H1 (cell line): ENCODE measurements around the gene RGS7BP. TPM values are rescaled to one million over a fixed set of nuclear protein-coding genes. Genes with fewer than 3 reads are reported as not detected.

Experiments
- CTCF ChIA-PET: fragments of 300-600 bp; sonication (Branson Sonifier 250); formaldehyde crosslinking; loops from one replicate; lab custom pipeline; 2021; ENCODE audit not compliant: partially characterized antibody; lab: Charles Lee
- POLR2A ChIA-PET: fragments of 300-600 bp; sonication (Branson Sonifier 250); formaldehyde crosslinking; loops from one replicate; lab custom pipeline; 2021; ENCODE audit warnings: inconsistent platforms; ENCODE audit not compliant: partially characterized antibody; lab: Charles Lee
- DNase-seq, 2 experiments: peaks; one replicate each; pipeline versions ENCODE4 v3.0.0 to v3.0.0-alpha.2; 2010 to 2022; ENCODE audit warnings: low spot score in 2 of 2, low read depth in 1 of 2, mixed read lengths in 1 of 2
- FAIRE-seq: peaks from 2 replicates; lab custom pipeline; 2011; peaks lifted over from hg19 to GRCh38; lab: Jason Lieb, UNC
- H2AFZ ChIP-seq: 2 replicates; pipeline ENCODE4 v1.8.1; 2012; ENCODE audit warnings: low read length, inconsistent platforms
- H2AK5ac ChIP-seq: 2 replicates; pipeline ENCODE4 v1.6.1; 2013; ENCODE audit warnings: low read depth, low read length
- H2BK120ac ChIP-seq: replicated peaks from 2 replicates; pipeline ENCODE3; 2013; ENCODE audit warnings: low read depth, low read length, inconsistent platforms
- H2BK12ac ChIP-seq: 2 replicates; pipeline ENCODE4 v1.6.1; 2013; ENCODE audit warnings: low read depth, low read length
- H2BK15ac ChIP-seq: 2 replicates; pipeline ENCODE4 v1.6.1; 2013; ENCODE audit warnings: low read length
- H2BK20ac ChIP-seq: 2 replicates; pipeline ENCODE4 v1.6.1; 2013; ENCODE audit warnings: low read length
- H2BK5ac ChIP-seq: 2 replicates; pipeline ENCODE4 v1.6.1; 2013; ENCODE audit warnings: low read depth, low read length
- H3K14ac ChIP-seq: 2 replicates; pipeline ENCODE4 v1.6.1; 2013; ENCODE audit warnings: inconsistent platforms; ENCODE audit not compliant: insufficient read length
- H3K18ac ChIP-seq: 2 replicates; pipeline ENCODE4 v1.6.1; 2013; ENCODE audit warnings: low read length; ENCODE audit errors: extremely low read depth
- H3K23ac ChIP-seq: 2 replicates; pipeline ENCODE4 v1.6.1; 2013; ENCODE audit warnings: inconsistent platforms; ENCODE audit not compliant: insufficient read length
- H3K23me2 ChIP-seq: 2 replicates; pipeline ENCODE4 v1.6.1; 2013; ENCODE audit warnings: low read depth, low read length
- H3K27ac ChIP-seq: 2 replicates; pipeline ENCODE4 v1.6.1; 2011; ENCODE audit warnings: low read depth, low read length, inconsistent platforms
- H3K27me3 ChIP-seq, 4 experiments: replicated peaks in 1 of 4; 1 replicate in 1 of 4; 2 replicates in 3 of 4; pipeline versions ENCODE4 v1.6.1 to v1.8.1; 2011 to 2013; ENCODE audit warnings: low read length in 3 of 4, mild to moderate bottlenecking in 3 of 4, inconsistent platforms in 2 of 4, mixed read lengths in 2 of 4, moderate library complexity in 1 of 4; ENCODE audit not compliant: control insufficient read depth in 3 of 4, insufficient read depth in 3 of 4; ENCODE audit errors: extremely low read depth in 1 of 4
- H3K36me3 ChIP-seq, 4 experiments: 2 replicates each; pipeline versions ENCODE4 v1.6.1 to v1.8.1; 2011 to 2013; ENCODE audit warnings: mild to moderate bottlenecking in 4 of 4, low read length in 3 of 4, moderate library complexity in 2 of 4, control low read depth in 1 of 4, inconsistent platforms in 1 of 4; ENCODE audit not compliant: insufficient read depth in 4 of 4, control insufficient read depth in 2 of 4
- H3K4ac ChIP-seq: replicated peaks from 2 replicates; pipeline ENCODE3; 2013; ENCODE audit warnings: low read length, low read depth, mixed read lengths, inconsistent platforms; ENCODE audit not compliant: insufficient read length
- H3K4me1 ChIP-seq, 4 experiments: replicated peaks in 1 of 4; 1 replicate in 1 of 4; 2 replicates in 3 of 4; pipeline versions ENCODE4 v1.6.1 to v1.8.1; 2011 to 2013; ENCODE audit warnings: low read length in 3 of 4, inconsistent platforms in 2 of 4, mixed read lengths in 1 of 4; ENCODE audit not compliant: insufficient read depth in 4 of 4, control insufficient read depth in 3 of 4
- H3K4me2 ChIP-seq, 2 experiments: 2 replicates each; pipeline versions ENCODE4 v1.6.1 to v1.8.1; 2011 to 2013; ENCODE audit warnings: low read depth in 2 of 2, low read length in 2 of 2, control low read depth in 1 of 2, inconsistent platforms in 1 of 2, mild to moderate bottlenecking in 1 of 2; ENCODE audit not compliant: insufficient read depth in 1 of 2
- H3K4me3 ChIP-seq, 4 experiments: fragments of 200-600, 300-600 bp in 1 of 4; sonication (generic), shearing (Covaris generic), sonication (Bioruptor Twin) in 1 of 4; 2 replicates each; pipeline versions ENCODE4 v1.5.1 to v1.8.1; 2011 to 2016; ENCODE audit warnings: low read length in 4 of 4, low read depth in 3 of 4, control low read depth in 2 of 4, inconsistent platforms in 2 of 4, mild to moderate bottlenecking in 2 of 4, mixed read lengths in 1 of 4, moderate library complexity in 1 of 4; ENCODE audit not compliant: insufficient read depth in 2 of 4; ENCODE audit errors: extremely low read depth in 1 of 4
- H3K56ac ChIP-seq: replicated peaks from 2 replicates; pipeline ENCODE3; 2013; ENCODE audit warnings: low read depth, mild to moderate bottlenecking, mixed read lengths, low read length, inconsistent platforms; ENCODE audit not compliant: insufficient read length
- H3K79me1 ChIP-seq: 2 replicates; pipeline ENCODE4 v1.6.1; 2013; ENCODE audit warnings: low read depth, low read length, control low read depth
- H3K79me2 ChIP-seq, 2 experiments: 2 replicates each; pipeline versions ENCODE4 v1.6.1 to v1.8.1; 2012 to 2013; ENCODE audit warnings: low read length in 2 of 2, mild to moderate bottlenecking in 2 of 2, inconsistent platforms in 1 of 2; ENCODE audit not compliant: insufficient read depth in 2 of 2, control insufficient read depth in 1 of 2
- H3K9ac ChIP-seq, 4 experiments: replicated peaks in 1 of 4; 1 replicate in 1 of 4; 2 replicates in 3 of 4; pipeline versions ENCODE4 v1.6.1 to v1.8.1; 2011 to 2013; ENCODE audit warnings: low read depth in 3 of 4, low read length in 3 of 4, control low read depth in 2 of 4, mild to moderate bottlenecking in 2 of 4, moderate library complexity in 2 of 4, inconsistent platforms in 1 of 4; ENCODE audit errors: extremely low read depth in 1 of 4
- H3K9me3 ChIP-seq, 2 experiments: 2 replicates each; pipeline versions ENCODE4 v1.6.1 to v1.8.1; 2012 to 2013; ENCODE audit warnings: mild to moderate bottlenecking in 2 of 2, moderate library complexity in 2 of 2, control low read depth in 1 of 2, inconsistent platforms in 1 of 2, low read depth in 1 of 2, low read length in 1 of 2, mixed read lengths in 1 of 2; ENCODE audit not compliant: insufficient read depth in 2 of 2
- H4K20me1 ChIP-seq, 2 experiments: replicated peaks in 1 of 2; 2 replicates each; pipeline versions ENCODE3 to v1.8.1; 2011 to 2013; ENCODE audit warnings: inconsistent platforms in 2 of 2, low read length in 2 of 2, mild to moderate bottlenecking in 1 of 2; ENCODE audit not compliant: insufficient read depth in 2 of 2, control insufficient read depth in 1 of 2
- H4K5ac ChIP-seq: 2 replicates; pipeline ENCODE4 v1.6.1; 2013; ENCODE audit warnings: low read length, low read depth, mixed read lengths, inconsistent platforms; ENCODE audit not compliant: insufficient read length
- H4K8ac ChIP-seq: 2 replicates; pipeline ENCODE4 v1.8.0; 2013; ENCODE audit warnings: mild to moderate bottlenecking, moderate library complexity, low read length, inconsistent platforms; ENCODE audit not compliant: insufficient read depth; ENCODE audit errors: extremely low read depth
- H4K91ac ChIP-seq: replicated peaks from 2 replicates; pipeline ENCODE3; 2013; ENCODE audit warnings: low read length, mixed read lengths, inconsistent platforms; ENCODE audit not compliant: insufficient read length
- ASH2L ChIP-seq: fragments of 200-600, 300-600 bp; sonication (generic); IDR thresholded peaks from one replicate; pipeline ENCODE4 v1.7.1; 2017; ENCODE audit warnings: low read length
- EP300 ChIP-seq, 2 experiments: IDR thresholded peaks; 1 replicate in 1 of 2; 2 replicates in 1 of 2; pipeline ENCODE4 v1.6.1; 2011 to 2012; ENCODE audit warnings: low read depth in 2 of 2, low read length in 2 of 2, mild to moderate bottlenecking in 2 of 2, borderline replicate concordance in 1 of 2, inconsistent platforms in 1 of 2, moderate library complexity in 1 of 2
- EZH2 ChIP-seq: fragments of 200-600 bp; sonication (generic); IDR thresholded peaks from 2 replicates; pipeline ENCODE4 v1.7.1; 2012; ENCODE audit warnings: low read depth, mild to moderate bottlenecking, moderate library complexity, low read length, inconsistent platforms; ENCODE audit not compliant: severe bottlenecking
- JUN ChIP-seq: IDR thresholded peaks from 2 replicates; pipeline ENCODE4 v1.6.1; 2011; ENCODE audit warnings: low read depth, mild to moderate bottlenecking, improper control_type of control experiment, low read length
- POLR2A ChIP-seq, 2 experiments: IDR thresholded peaks; 1 replicate in 1 of 2; 2 replicates in 1 of 2; pipeline ENCODE4 v1.6.1; 2011; ENCODE audit warnings: low read depth in 2 of 2, low read length in 2 of 2, mild to moderate bottlenecking in 2 of 2; ENCODE audit errors: control extremely low read depth in 1 of 2
- RFX5 ChIP-seq: IDR thresholded peaks from 2 replicates; pipeline ENCODE4 v1.6.1; 2011; ENCODE audit warnings: low read depth, low read length, improper control_type of control experiment, borderline replicate concordance
- SIRT6 ChIP-seq: IDR thresholded peaks from one replicate; pipeline ENCODE4 v1.7.1; 2012; ENCODE audit warnings: low read length, inconsistent platforms
- SP2 ChIP-seq: IDR thresholded peaks from 2 replicates; pipeline ENCODE4 v1.6.1; 2012; ENCODE audit warnings: mild to moderate bottlenecking, low read length, inconsistent platforms
- WGBS, 2 experiments: shearing (Covaris generic) in 1 of 2; methylation state at CpG; one replicate each; pipeline versions ENCODE4 v1.1.6 to v1.1.7; 2013 to 2015; ENCODE audit warnings: low lambda C conversion rate in 2 of 2, mixed read lengths in 2 of 2, inconsistent platforms in 1 of 2, low coverage in 1 of 2, missing lambda C conversion rate in 1 of 2; ENCODE audit not compliant: insufficient replicate concordance in 2 of 2, insufficient coverage in 1 of 2, insufficient read length in 1 of 2; ENCODE audit errors: extremely low coverage in 1 of 2, missing lambda C conversion rate in 1 of 2; 5-methylcytosine and 5-hydroxymethylcytosine counted together
- polyA plus RNA-seq, 7 experiments: library from polyadenylated mRNA; depleted of rRNA in 3 of 7; stranded (reverse) in 5 of 7; unstranded in 2 of 7; fragments of >200 nt in 5 of 7; fragments of 200-250 nt in 2 of 7; gene quantifications; 1 replicate in 5 of 7; 2 replicates in 1 of 7; 4 replicates in 1 of 7; pipeline versions ENCODE4 v1.2.1 to v1.2.3, GENCODE V29; 2011 to 2013; ENCODE audit warnings: missing spikeins in 2 of 7, mixed read lengths in 2 of 7
- total RNA-seq: library from RNA; stranded (reverse); fragmentation: NEBNext Ultra II Directional; extraction: Animal tissue kit (Norgen Biotek cat#: 25700); gene quantifications from 2 replicates; pipeline ENCODE4 v1.2.1, GENCODE V29; 2021

The RGS7BP gene
- total and polyA plus RNA-seq, 2 of the 8 experiments (the other 6 are each of a cell fraction or from before 2014, with no cell fraction given) = 0.65 to 2.3 TPM

GRCh38 chr5:64654561-64654938 is 148.7 kb downstream of the RGS7BP start:
- Histone ChIP-seq H3K23ac (no peak overlapping the region), H2BK5ac (no peak overlapping the region), H3K79me1 (no peaks in the 10 kb centered on the region), H3K4ac (no peak overlapping the region), H3K79me2 (no peaks in the 10 kb centered on the region), H3K4me1 (no peaks in the 10 kb centered on the region), H2AFZ (no peak overlapping the region), H4K8ac (no peak overlapping the region), H3K23me2 (no peaks in the 10 kb centered on the region), H2BK12ac (no peak overlapping the region), H3K14ac (no peak overlapping the region), H2BK15ac (no peak overlapping the region), H3K9ac (no peak overlapping the region), H3K18ac (no peak overlapping the region), H2BK20ac (no peak overlapping the region), H3K4me3 (no peak overlapping the region), H3K36me3 (no peaks in the 10 kb centered on the region), H4K5ac (no peak overlapping the region), H3K27ac (no peak overlapping the region), H2AK5ac (no peak overlapping the region), H3K4me2 (no peak overlapping the region), H2BK120ac (no peak overlapping the region), H3K9me3 (no peaks in the 10 kb centered on the region; a peak in 1 of 4 replicates), H3K27me3 (no peaks in the 10 kb centered on the region), H4K91ac (no peak overlapping the region), H4K20me1 (no peaks in the 10 kb centered on the region), H3K56ac (no peak overlapping the region)
- DNase-seq = no peak
- ChIA-PET CTCF (interaction anchor here (1.1 to 1.9 kb wide), 2 partner anchors 19 to 115 kb away, joined by 4 read pairs; partner anchors contain the start of gene CWC27), POLR2A (no interaction called here)
- WGBS, 2 experiments = 87% methylated on average over 2 of the region's 2 CpGs; no CpG with 5 or more reads in 1 of the 2 experiments
- FAIRE-seq = no peak
- no peak for TF ChIP-seq EP300 (IDR thresholded peaks at IDR 0.05; ENCODE audit: borderline replicate concordance in 1 of 2, low read depth in 2 of 2, low read length in 2 of 2)
- TF ChIP-seq POLR2A (IDR thresholded peaks at IDR 0.05; ENCODE audit: control extremely low read depth in 1 of 2, low read depth in 2 of 2, low read length in 2 of 2) = no peak
- no peak for TF ChIP-seq JUN
- TF ChIP-seq RFX5 = no peak
- no peak for TF ChIP-seq SIRT6
- TF ChIP-seq ASH2L = no peak
- TF ChIP-seq EZH2 = no peak
- TF ChIP-seq SP2 = no peak
